ENCODE measurements around the gene OVOL2. TPM values are rescaled to one million over a fixed set of nuclear protein-coding genes. Genes with fewer than 3 reads are reported as not detected.
"Not testable (repeated sequence)": the region's sequence is repeated elsewhere in the genome, so short reads cannot be mapped to it uniquely, and the experiment has no call there.

Gene OVOL2
- 10 to 100 TPM in 1 of 5 donors, 1 to 10 TPM in 4; 6.7 to 10.3 (median 8.1) TPM for polyA plus RNA-seq (ENCODE audit: insufficient read depth in 1 of 5, insufficient read length in 5 of 5, low replicate concordance in 1 of 5)
- long read RNA-seq, donor 1, transcript OVOL2-201 (4 exons, 1,555 nt): major isoform, 8 of 38 reads
- long read RNA-seq, donor 1, partial matches to known transcripts: 23 of 38 reads
- long read RNA-seq, donor 1, other reads (novel, unspliced or antisense): 6 of 38 reads
- long read RNA-seq, donor 2, partial matches to known transcripts: 27 of 30 reads
- long read RNA-seq, donor 2, other reads (novel, unspliced or antisense): 0 of 30 reads
- long read RNA-seq, donor 3, partial matches to known transcripts: 0 of 3 reads
- long read RNA-seq, donor 3, other reads (novel, unspliced or antisense): 0 of 3 reads
- long read RNA-seq, donor 4: 0 reads
- long read RNA-seq, donor 5, partial matches to known transcripts: 98 of 105 reads
- long read RNA-seq, donor 5, other reads (novel, unspliced or antisense): 5 of 105 reads
- long read RNA-seq, donor 6, transcript OVOL2-201 (4 exons, 1,555 nt): major isoform, 6 of 6 reads
- long read RNA-seq, donor 6, partial matches to known transcripts: 0 of 6 reads
- long read RNA-seq, donor 6, other reads (novel, unspliced or antisense): 0 of 6 reads
- long read RNA-seq, donor 7, partial matches to known transcripts: 0 of 3 reads
- long read RNA-seq, donor 7, other reads (novel, unspliced or antisense): 0 of 3 reads
- long read RNA-seq, donor 8, partial matches to known transcripts: 0 of 1 reads
- long read RNA-seq, donor 8, other reads (novel, unspliced or antisense): 0 of 1 reads

- peak; percentile 58 to 67 for DNase-seq
These were observed at the start of gene OVOL2 for GRCh38 chr20:18057101-18057993. TSS of gene OVOL2 (minus strand) at chr20:18057916. CDS start at chr20:18057634, 282 bp downstream.

GRCh38 chr20:18103497-18103896 is 45.8 kb upstream of the OVOL2 start:
- no peak for DNase-seq

GRCh38 chr20:18101125-18101810 is 43.6 kb upstream of the OVOL2 start:
- DNase-seq: no peak

GRCh38 chr20:18100569-18100968 is 42.9 kb upstream of the OVOL2 start:
- DNase-seq: not testable (repeated sequence)

GRCh38 chr20:18094191-18094590 is 36.5 kb upstream of the OVOL2 start:
- no peak for DNase-seq

- no peak for DNase-seq
These were observed 35.7 kb upstream of the OVOL2 start for GRCh38 chr20:18093388-18093787.

- DNase-seq: no peak
These were observed 35.2 kb upstream of the OVOL2 start for GRCh38 chr20:18092890-18093289.

GRCh38 chr20:18091623-18092022 is 33.9 kb upstream of the OVOL2 start:
- DNase-seq: no peak

GRCh38 chr20:18090477-18090876 is 32.8 kb upstream of the OVOL2 start:
- no peak for DNase-seq

- no peak for DNase-seq
These were observed 32.3 kb upstream of the OVOL2 start for GRCh38 chr20:18090044-18090443.

- not testable (repeated sequence) for DNase-seq
These were observed 31.1 kb upstream of the OVOL2 start for GRCh38 chr20:18088841-18089240.

- DNase-seq: not testable (repeated sequence)
These were observed 30.6 kb upstream of the OVOL2 start for GRCh38 chr20:18088298-18088697.

- no peak for DNase-seq
These were observed 29.3 kb upstream of the OVOL2 start for GRCh38 chr20:18087054-18087453.

- not testable (repeated sequence) for DNase-seq
These were observed 23.1 kb upstream of the OVOL2 start for GRCh38 chr20:18080836-18081235.

- no peak for DNase-seq
These were observed 22.1 kb upstream of the OVOL2 start for GRCh38 chr20:18079756-18080353.

GRCh38 chr20:18077157-18077556 is 19.4 kb upstream of the OVOL2 start:
- no peak for DNase-seq

GRCh38 chr20:18072532-18072931 is 14.8 kb upstream of the OVOL2 start:
- no peak for DNase-seq

GRCh38 chr20:18066421-18067333 is 9.0 kb upstream of the OVOL2 start:
- DNase-seq: no peak

- DNase-seq: no peak
These were observed 6.0 kb upstream of the OVOL2 start for GRCh38 chr20:18063676-18064075.

- no peak for DNase-seq
These were observed 1.9 kb upstream of the OVOL2 start for GRCh38 chr20:18059603-18060002.
